Suprapubic skin (tissue), 4 donors: ENCODE data around the gene PLIN1.

ENCODE experiments used
- CTCF ChIP-seq, 2 donors: fragments of 200-600 bp in 1 of 2; fragments of 450-650 bp in 1 of 2; sonication (generic) in 1 of 2; IDR thresholded peaks; one replicate each; pipeline ENCODE4 v1.5.1; 2016 to 2019; ENCODE audit warnings: antibody characterized with exemption in 2 of 2, mild to moderate bottlenecking in 1 of 2, moderate library complexity in 1 of 2
- EP300 ChIP-seq: sonication (generic); formaldehyde crosslinking; IDR thresholded peaks from one replicate; pipeline ENCODE4 v1.6.1; 2017; ENCODE audit warnings: antibody characterized with exemption
- POLR2AphosphoS5 ChIP-seq, 3 donors: sonication (generic); formaldehyde crosslinking; IDR thresholded peaks; one replicate each; pipeline ENCODE4 v1.6.1; 2017; ENCODE audit warnings: antibody characterized with exemption in 3 of 3

- TF ChIP-seq CTCF (IDR thresholded peaks at IDR 0.05), result no peak
- TF ChIP-seq POLR2AphosphoS5 (IDR thresholded peaks at IDR 0.05), result no peak
- no peak for TF ChIP-seq EP300
These were observed 9.2 kb downstream of the PLIN1 start for GRCh38 chr15:89669941-89670340.
